GM23338 (cell line): ENCODE results near the gene MAP3K4. TPM values are rescaled to one million over a fixed set of nuclear protein-coding genes. Genes with fewer than 3 reads are reported as not detected.

Experiments used
- ATAC-seq: fragments of 200-7000 bp; cut with Tn5 transposase; 3 replicates; pipeline ENCODE4 v1.9.1; 2020
- DNase-seq: peaks from one replicate; pipeline ENCODE4 v3.0.0-alpha.2; 2015; ENCODE audit warnings: low spot score
- H2AFZ ChIP-seq: fragments of 200-600 bp; sonication (generic); 2 replicates; pipeline ENCODE4 v1.8.0; 2016; ENCODE audit warnings: antibody characterized with exemption, mild to moderate bottlenecking, moderate library complexity
- H3F3A ChIP-seq: fragments of 200-600 bp; sonication (generic); replicated peaks from 2 replicates; pipeline ENCODE4 v1.8.0; 2017; ENCODE audit warnings: antibody characterized with exemption, mixed run types, low read depth
- H3K27ac ChIP-seq: fragments of 200-600 bp; sonication (generic); 2 replicates; pipeline ENCODE4 v1.6.1; 2016; ENCODE audit warnings: low read depth
- H3K27me3 ChIP-seq: fragments of 200-600 bp; sonication (generic); 2 replicates; pipeline ENCODE4 v1.8.0; 2016; ENCODE audit warnings: mild to moderate bottlenecking, mixed run types, moderate library complexity; ENCODE audit not compliant: insufficient read depth
- H3K36me3 ChIP-seq: fragments of 200-600 bp; sonication (generic); 2 replicates; pipeline ENCODE4 v1.8.0; 2016; ENCODE audit warnings: mild to moderate bottlenecking; ENCODE audit not compliant: insufficient read depth
- H3K4me1 ChIP-seq: fragments of 200-600 bp; sonication (generic); 2 replicates; pipeline ENCODE4 v1.8.0; 2016; ENCODE audit warnings: mild to moderate bottlenecking, moderate library complexity; ENCODE audit not compliant: insufficient read depth
- H3K4me2 ChIP-seq: fragments of 200-600 bp; sonication (generic); 2 replicates; pipeline ENCODE4 v1.7.1; 2017; ENCODE audit warnings: mixed run types
- H3K4me3 ChIP-seq: fragments of 200-600 bp; sonication (generic); 2 replicates; pipeline ENCODE4 v1.6.1; 2016; ENCODE audit warnings: mixed run types
- H3K79me2 ChIP-seq: fragments of 200-600 bp; sonication (generic); replicated peaks from 2 replicates; pipeline ENCODE4 v1.8.0; 2017; ENCODE audit warnings: mild to moderate bottlenecking; ENCODE audit not compliant: insufficient read depth
- H3K9me2 ChIP-seq: fragments of 200-600 bp; sonication (generic); 2 replicates; pipeline ENCODE4 v1.8.0; 2017; ENCODE audit not compliant: insufficient read depth
- H4K20me1 ChIP-seq: fragments of 200-600 bp; sonication (generic); replicated peaks from 2 replicates; pipeline ENCODE4 v1.8.0; 2017; ENCODE audit warnings: mild to moderate bottlenecking; ENCODE audit not compliant: insufficient read depth
- H3K27ac Mint-ChIP-seq: 2 replicates; pipeline ENCODE4 v1.8.0; 2020; ENCODE audit warnings: inconsistent platforms, mild to moderate bottlenecking, moderate library complexity, mixed read lengths
- H3K27me3 Mint-ChIP-seq: 3 replicates; pipeline ENCODE4 v1.8.0; 2022; ENCODE audit warnings: low read depth, mild to moderate bottlenecking, moderate library complexity, mixed read lengths, inconsistent platforms; ENCODE audit not compliant: insufficient read depth, poor library complexity
- H3K36me3 Mint-ChIP-seq: 3 replicates; pipeline ENCODE4 v1.8.0; 2021; ENCODE audit warnings: low read depth, mild to moderate bottlenecking, inconsistent platforms, moderate library complexity, mixed read lengths
- H3K4me1 Mint-ChIP-seq: 3 replicates; pipeline ENCODE4 v1.8.0; 2020; ENCODE audit warnings: mild to moderate bottlenecking, inconsistent platforms, mixed read lengths
- H3K4me3 Mint-ChIP-seq: 3 replicates; pipeline ENCODE4 v1.8.0; 2021; ENCODE audit warnings: moderate library complexity, mild to moderate bottlenecking, inconsistent platforms, mixed read lengths
- H3K9me3 Mint-ChIP-seq: 3 replicates; pipeline ENCODE4 v1.8.0; 2020; ENCODE audit warnings: moderate library complexity, mild to moderate bottlenecking, inconsistent platforms, mixed read lengths
- ETS1 ChIP-seq: IDR thresholded peaks from 2 replicates; pipeline ENCODE4 v1.6.1; 2016; ENCODE audit warnings: antibody characterized with exemption
- EZH2phosphoT487 ChIP-seq: fragments of 200-600 bp; sonication (generic); IDR thresholded peaks from one replicate; pipeline ENCODE4 v1.8.1; 2018; ENCODE audit warnings: antibody characterized with exemption; ENCODE audit not compliant: unreplicated experiment
- JUNB ChIP-seq: IDR thresholded peaks from one replicate; pipeline ENCODE4 v1.6.1; 2016; ENCODE audit warnings: antibody characterized with exemption; ENCODE audit not compliant: unreplicated experiment
- NANOG ChIP-seq: IDR thresholded peaks from 2 replicates; pipeline ENCODE4 v1.6.1; 2016; ENCODE audit warnings: antibody characterized with exemption, borderline replicate concordance
- POLR2AphosphoS5 ChIP-seq: IDR thresholded peaks from 2 replicates; pipeline ENCODE4 v1.6.1; 2016; ENCODE audit warnings: antibody characterized with exemption, low read depth
- REST ChIP-seq: IDR thresholded peaks from one replicate; pipeline ENCODE4 v1.6.1; 2018; ENCODE audit warnings: antibody characterized with exemption; ENCODE audit not compliant: unreplicated experiment
- STAT1 ChIP-seq: IDR thresholded peaks from one replicate; pipeline ENCODE4 v1.6.1; 2016; ENCODE audit warnings: antibody characterized with exemption; ENCODE audit not compliant: unreplicated experiment
- ZNF114 ChIP-seq: fragments of 250-450 bp; sonication (Bioruptor Pico); IDR thresholded peaks from 2 replicates; pipeline ENCODE4 v1.5.0; 2020; ENCODE audit warnings: mild to moderate bottlenecking, moderate library complexity
- polyA plus RNA-seq: library from polyadenylated mRNA; unstranded; fragments of >200 nt; fragmentation: Nextera tagmentation; extraction: Ambion mirVana; gene quantifications from 2 replicates; pipeline ENCODE4 v1.2.1, GENCODE V29; 2016
- total RNA-seq: library from RNA; depleted of rRNA; stranded (reverse); fragments of >200 nt; shearing (Covaris generic); gene quantifications from 2 replicates; pipeline ENCODE4 v1.2.3, GENCODE V29; 2014

MAP3K4 gene
- total and polyA plus RNA-seq, 2 experiments from 2014 or later = 44.4 to 48.8 TPM

GRCh38 chr6:161000632-161001031 is 9.1 kb downstream of the MAP3K4 start:
- Histone ChIP-seq H2AFZ (no peak overlapping the region), H3K4me3 (no peak overlapping the region), H3K79me2 (peaks cover 98% of the 10 kb centered on the region), H4K20me1 (peaks cover 28% of the 10 kb centered on the region), H3K27ac (no peak overlapping the region), H3K27me3 (no peaks in the 10 kb centered on the region), H3K9me2 (no peaks in the 10 kb centered on the region), H3K36me3 (no peaks in the 10 kb centered on the region), H3F3A (no peaks in the 10 kb centered on the region), H3K4me2 (no peak overlapping the region), H3K4me1 (peaks cover 3% of the 10 kb centered on the region)
- TF ChIP-seq JUNB (no peak), POLR2AphosphoS5 (no peak), NANOG (no peak)
- H3K27me3 Mint-ChIP-seq = no peaks in the 10 kb centered on the region
- H3K4me3 Mint-ChIP-seq = no peak overlapping the region
- DNase-seq (no peak), ATAC-seq (no peak)
- peaks cover 31% of the 10 kb centered on the region for H3K4me1 Mint-ChIP-seq
- H3K36me3 Mint-ChIP-seq = peaks cover 4% of the 10 kb centered on the region; the same call in 2 of the 3 replicates
- no peaks in the 10 kb centered on the region for H3K9me3 Mint-ChIP-seq
- no peak overlapping the region for H3K27ac Mint-ChIP-seq

- peaks cover 25% of the 10 kb centered on the region for H3K4me1 Mint-ChIP-seq
- no peaks in the 10 kb centered on the region for H3K27me3 ChIP-seq
- no peak overlapping the region for H3K4me3 ChIP-seq
- H3K36me3 ChIP-seq = no peaks in the 10 kb centered on the region
- H3F3A ChIP-seq = no peaks in the 10 kb centered on the region
- peaks cover 22% of the 10 kb centered on the region for H4K20me1 ChIP-seq
- peaks cover 98% of the 10 kb centered on the region for H3K79me2 ChIP-seq
- ATAC-seq (no peak), DNase-seq (no peak)
- H2AFZ ChIP-seq = no peak overlapping the region
- H3K27ac Mint-ChIP-seq = no peak overlapping the region
- no peaks in the 10 kb centered on the region for H3K9me2 ChIP-seq
- peaks cover 3% of the 10 kb centered on the region for H3K4me1 ChIP-seq
- H3K36me3 Mint-ChIP-seq = peaks cover 4% of the 10 kb centered on the region; the same call in 2 of the 3 replicates
- H3K4me2 ChIP-seq = no peak overlapping the region
- H3K27me3 Mint-ChIP-seq = no peaks in the 10 kb centered on the region
- H3K9me3 Mint-ChIP-seq = no peaks in the 10 kb centered on the region
- no peak overlapping the region for H3K4me3 Mint-ChIP-seq
- TF ChIP-seq ZNF114 (CRISPR knock-in tag) = no peak
- no peak for TF ChIP-seq POLR2AphosphoS5
- no peak for TF ChIP-seq ETS1
- no peak for TF ChIP-seq REST
- TF ChIP-seq EZH2phosphoT487 = no peak
- TF ChIP-seq STAT1 = no peak
- no peak for TF ChIP-seq JUNB
- no peak overlapping the region for H3K27ac ChIP-seq
Measured at GRCh38 chr6:161001421-161001820, 9.9 kb downstream of the MAP3K4 start.
